A549 treated with Hydrocortisone at 1 μM for 4 hours (cell line): ENCODE results near the gene BRD7. TPM values are rescaled to one million over a fixed set of nuclear protein-coding genes. Genes with fewer than 3 reads are reported as not detected.

Source experiments
- total RNA-seq: library from RNA; stranded (reverse); fragments of 200-300 nt; extraction: Qiagen RNA extraction; gene quantifications from 5 replicates; pipeline ENCODE4 v1.2.3, GENCODE V29; 2022

Gene BRD7
- 51.7 to 62.9 TPM (median 55.5 TPM) in 5 replicates for total RNA-seq

DNA sequence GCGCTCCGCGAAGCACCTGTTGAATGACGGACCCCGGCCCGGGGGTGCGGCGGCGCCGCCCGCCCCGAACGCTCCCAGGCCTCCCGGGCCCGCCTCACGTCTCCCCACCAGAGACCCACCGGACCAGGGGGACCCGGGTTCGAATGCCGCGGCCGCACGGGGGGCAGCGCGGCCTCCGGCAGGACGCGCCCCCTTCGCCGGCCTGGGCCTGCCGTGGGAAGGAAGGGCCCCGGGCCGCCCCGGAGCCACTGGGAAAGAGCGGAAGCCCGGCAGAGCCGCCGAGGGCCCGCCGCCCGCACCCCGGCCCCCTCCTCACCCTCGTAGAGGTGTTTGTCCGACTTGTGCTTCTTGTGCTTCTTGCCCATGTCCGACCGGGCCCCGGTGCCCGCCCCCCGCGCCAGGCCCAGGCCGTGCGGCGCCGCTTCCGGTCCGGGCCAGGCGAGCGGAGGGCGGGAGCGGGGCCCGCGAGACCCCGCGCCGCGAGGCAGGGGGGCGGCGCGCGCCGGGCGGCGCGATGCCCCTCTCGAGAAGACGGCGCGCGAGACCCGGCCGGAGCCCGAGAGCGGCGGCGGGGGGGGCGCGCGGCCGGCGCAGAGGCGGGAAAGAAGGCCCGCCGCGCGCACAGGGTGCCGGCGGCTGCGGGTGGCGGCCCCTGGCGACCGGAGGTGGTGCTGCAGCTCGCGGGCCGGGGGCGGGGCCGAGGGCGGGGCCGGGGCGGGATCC, at the start of gene BRD7:
Gene BRD7 (minus strand): TSS at position 579 of the 723 bp plus-strand sequence. CDS start 214 bp downstream, at position 365.

GRCh38 chr16:50266337-50267091, 102.3 kb downstream of the BRD7 start, which contains the start of gene ADCY7:
ADCY7 (plus strand) TSS chr16:50266551; CDS start chr16:50288180, 21,629 bp downstream.

Other genes with a start within 250 kb of the BRD7 start
- 9.0 to 11.8 TPM (median 10.6 TPM) in 5 replicates for gene TENT4B, start 215.7 kb downstream of the BRD7 start, total RNA-seq
- gene ADCY7, start 102.4 kb downstream of the BRD7 start, total RNA-seq: 9.2 to 19.6 TPM (median 16.3 TPM) in 5 replicates
- 0.14 to 0.70 TPM (median 0.38 TPM) in 5 replicates for gene NKD1, start 179.4 kb upstream of the BRD7 start, total RNA-seq